Skin epidermis (tissue), 12 donors: ENCODE data around the gene ZC3H12D.
"Not testable (repeated sequence)": the region's sequence is repeated elsewhere in the genome, so short reads cannot be mapped to it uniquely, and the experiment has no call there.

Experiments
- H3K27ac ChIP-seq, 21 experiments: fragments of 200-600 bp; sonication (generic) in 11 of 21; one replicate each; pipeline ENCODE4 v1.5.0; 2020; ENCODE audit warnings: mild to moderate bottlenecking in 3 of 21, inconsistent platforms in 2 of 21, moderate library complexity in 2 of 21
- H3K4me3 ChIP-seq, 7 experiments: fragments of 200-600 bp; sonication (generic) in 2 of 7; one replicate each; pipeline ENCODE4 v1.5.0; 2020; ENCODE audit warnings: inconsistent platforms in 2 of 7, mild to moderate bottlenecking in 2 of 7, moderate library complexity in 1 of 7

ZC3H12D gene

DNA sequence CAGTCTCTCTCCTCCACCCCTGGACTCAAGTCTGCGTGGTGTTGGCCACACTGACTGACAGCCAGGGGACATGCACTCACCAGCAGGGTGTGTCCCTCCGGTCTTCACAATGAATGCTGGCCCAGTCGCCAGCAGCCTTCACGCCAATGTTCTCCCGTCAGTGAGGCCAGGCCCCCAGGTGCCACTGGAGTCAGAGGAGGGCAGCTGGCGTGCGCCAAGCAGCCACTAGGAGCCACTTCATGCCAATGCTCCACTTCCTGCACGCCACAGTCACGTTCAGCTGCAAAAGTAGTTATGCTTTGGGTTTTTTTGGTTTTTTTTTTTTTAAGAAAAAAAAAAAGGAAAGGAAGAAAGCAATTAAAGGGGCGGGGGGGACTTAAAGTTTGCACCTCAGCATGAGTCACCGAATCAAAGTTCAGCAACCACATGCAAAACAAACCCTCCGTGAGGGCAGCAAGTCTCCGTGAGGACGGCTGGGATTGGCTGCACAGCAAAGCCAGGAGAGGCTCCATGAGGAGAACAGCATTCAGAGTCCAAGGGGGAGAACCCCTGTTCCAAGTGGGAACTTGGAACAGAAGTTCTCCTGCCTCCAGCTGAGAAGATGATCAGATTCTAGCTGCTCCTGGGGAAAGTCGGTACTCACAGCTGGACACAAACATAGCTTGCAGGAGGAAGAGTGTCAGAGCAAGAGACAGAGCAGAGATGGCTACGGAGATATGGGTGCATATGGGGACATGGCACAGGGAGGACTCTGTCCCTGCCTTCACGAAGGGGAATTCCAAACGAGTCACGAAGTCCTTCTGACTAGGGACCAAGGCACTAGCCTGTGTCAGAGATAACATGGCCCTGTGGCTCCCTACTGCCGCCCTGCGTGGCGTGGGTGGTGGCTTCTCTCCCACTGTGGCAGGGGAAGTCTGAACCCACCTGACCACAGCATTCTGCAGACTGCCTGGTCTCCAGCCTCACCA lies at the start of gene ZC3H12D:
TSS of gene ZC3H12D (minus strand) at position 282 of the 968 bp plus-strand sequence. CDS start 10,471 bp downstream, outside the sequence.
- peak within 1 kb of the TSS in 6 of 7 experiments; percentile 9 to 32 (median 24) for H3K4me3 ChIP-seq

GRCh38 chr6:149529650-149530049 lies 44.8 kb upstream of the ZC3H12D start:
- Histone ChIP-seq H3K4me3 (no peak overlapping the region), H3K27ac (no peak overlapping the region)

More for the DNA sequence above, at the start of gene ZC3H12D:
- H3K27ac ChIP-seq: peak within 1 kb of the TSS in 20 of 21 experiments; percentile 48 to 98 (median 81)

GRCh38 chr6:149515494-149515893 lies 30.7 kb upstream of the ZC3H12D start:
- H3K27ac ChIP-seq: no peak overlapping the region
- no peak overlapping the region for H3K4me3 ChIP-seq

GRCh38 chr6:149513915-149514314 lies 29.1 kb upstream of the ZC3H12D start:
- H3K27ac ChIP-seq: peak overlapping the region in 2 of 21 experiments; percentile 5 to 37
- no peak overlapping the region for H3K4me3 ChIP-seq

DNA sequence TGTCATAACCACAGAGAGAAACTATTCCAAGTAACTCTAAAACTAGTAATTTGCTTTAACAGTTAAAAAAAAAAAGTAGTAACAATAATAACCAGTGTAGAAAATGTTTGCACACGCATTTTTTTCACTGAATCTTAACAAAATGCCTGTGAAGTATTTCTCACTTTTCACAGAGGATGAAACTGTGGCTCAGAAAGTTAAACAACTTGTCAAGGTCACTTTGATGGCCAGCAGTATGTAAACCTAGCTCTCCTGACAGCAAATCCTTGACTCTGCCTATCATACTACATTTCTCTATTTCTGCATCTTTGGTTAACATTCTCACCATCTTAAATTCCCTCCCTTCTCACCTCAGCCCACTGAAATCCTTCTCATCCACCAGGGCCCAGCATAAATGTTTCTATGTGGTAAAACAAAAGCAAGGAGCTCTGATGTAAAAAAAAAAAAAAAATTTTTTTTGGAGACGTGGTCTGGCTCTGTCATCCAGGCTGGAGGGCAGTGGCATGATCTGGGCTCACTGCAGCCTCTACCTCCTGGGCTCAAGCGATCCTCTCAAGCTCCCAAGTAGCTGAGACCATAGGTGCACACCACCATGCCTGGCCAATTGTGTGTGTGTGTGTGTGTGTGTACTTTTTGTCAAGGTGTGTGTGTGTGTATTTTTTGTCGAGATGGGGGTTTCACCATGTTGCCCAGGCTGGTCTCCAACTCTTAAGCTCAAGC lies 26.1 kb upstream of the ZC3H12D start:
- Histone ChIP-seq H3K4me3 (no peak overlapping the region), H3K27ac (no peak overlapping the region)

DNA sequence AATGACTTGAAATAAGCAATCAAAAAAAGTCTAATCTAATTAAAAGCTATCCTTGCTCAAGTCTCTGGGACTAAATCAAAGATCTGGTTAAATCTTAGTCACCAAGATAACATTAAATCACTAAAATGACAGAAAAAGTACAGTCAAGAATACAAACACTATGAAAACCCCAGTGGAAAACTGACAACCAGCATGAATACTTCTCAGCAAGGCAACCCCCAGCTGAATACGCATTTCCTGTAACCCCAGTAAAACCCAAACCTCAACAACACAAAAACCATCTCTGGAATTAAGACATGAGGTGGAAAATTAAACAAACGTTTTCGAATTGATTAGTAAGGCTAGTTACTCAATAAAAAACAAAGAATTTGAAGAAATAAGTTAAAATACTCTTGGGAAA lies 23.7 kb upstream of the ZC3H12D start:
- Histone ChIP-seq H3K27ac (peak overlapping the region in 3 of 21 experiments; percentile 2 to 39 (median 37)), H3K4me3 (no peak overlapping the region)

- Histone ChIP-seq H3K27ac (no peak overlapping the region), H3K4me3 (no peak overlapping the region)
These were observed 19.1 kb upstream of the ZC3H12D start for GRCh38 chr6:149503872-149504271.

DNA sequence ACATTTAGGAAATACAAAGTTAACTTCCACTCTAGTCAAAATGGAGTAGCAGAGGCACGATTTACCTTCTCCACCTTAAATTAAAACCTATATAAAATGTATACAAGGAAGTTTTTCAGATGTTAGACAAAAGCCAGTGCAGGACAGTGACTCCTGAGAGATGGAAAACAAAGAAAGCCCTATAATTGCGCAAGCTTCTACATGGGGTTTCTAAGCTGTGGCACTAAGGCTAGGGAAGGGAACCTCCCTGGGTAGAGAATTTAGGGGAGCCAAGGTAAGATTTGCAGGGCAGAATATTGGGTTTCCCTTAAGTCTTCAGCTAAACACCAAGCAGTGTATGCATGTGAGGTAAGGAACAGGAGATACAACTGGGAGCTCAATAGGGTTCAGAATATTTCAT lies 18.5 kb upstream of the ZC3H12D start:
- no peak overlapping the region for H3K4me3 ChIP-seq
- no peak overlapping the region for H3K27ac ChIP-seq

GRCh38 chr6:149501768-149502167 lies 17.0 kb upstream of the ZC3H12D start:
- Histone ChIP-seq H3K27ac (no peak overlapping the region), H3K4me3 (no peak overlapping the region)

GRCh38 chr6:149501201-149501600 lies 16.4 kb upstream of the ZC3H12D start:
- H3K4me3 ChIP-seq: no peak overlapping the region
- H3K27ac ChIP-seq: no peak overlapping the region

GRCh38 chr6:149500096-149500495 lies 15.3 kb upstream of the ZC3H12D start:
- no peak overlapping the region for H3K4me3 ChIP-seq
- H3K27ac ChIP-seq: no peak overlapping the region

GRCh38 chr6:149499066-149499465 lies 14.3 kb upstream of the ZC3H12D start:
- no peak overlapping the region for H3K4me3 ChIP-seq
- peak overlapping the region in 3 of 21 experiments; percentile 2 to 29 (median 11) for H3K27ac ChIP-seq

DNA sequence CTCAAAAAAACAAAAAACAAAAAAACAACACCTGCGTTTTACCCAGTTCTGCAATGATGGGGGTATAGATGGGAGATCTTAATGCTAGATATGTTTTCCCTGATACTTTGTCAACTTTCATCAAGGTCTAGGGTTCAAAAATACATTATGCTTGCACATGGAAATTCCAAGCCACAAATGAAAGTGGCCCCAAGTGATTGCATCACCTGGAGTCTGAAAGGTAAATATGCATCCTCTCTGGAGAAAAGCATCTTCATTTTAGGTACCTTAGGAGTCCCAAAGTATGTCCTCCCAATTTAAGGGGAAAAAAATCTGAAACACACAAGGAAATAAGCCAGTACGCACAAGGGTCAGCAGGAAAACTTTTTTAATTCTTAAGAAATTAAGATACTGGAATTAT lies 12.6 kb upstream of the ZC3H12D start:
- peak overlapping the region in 1 of 21 experiments; percentile 77 for H3K27ac ChIP-seq
- H3K4me3 ChIP-seq: no peak overlapping the region

DNA sequence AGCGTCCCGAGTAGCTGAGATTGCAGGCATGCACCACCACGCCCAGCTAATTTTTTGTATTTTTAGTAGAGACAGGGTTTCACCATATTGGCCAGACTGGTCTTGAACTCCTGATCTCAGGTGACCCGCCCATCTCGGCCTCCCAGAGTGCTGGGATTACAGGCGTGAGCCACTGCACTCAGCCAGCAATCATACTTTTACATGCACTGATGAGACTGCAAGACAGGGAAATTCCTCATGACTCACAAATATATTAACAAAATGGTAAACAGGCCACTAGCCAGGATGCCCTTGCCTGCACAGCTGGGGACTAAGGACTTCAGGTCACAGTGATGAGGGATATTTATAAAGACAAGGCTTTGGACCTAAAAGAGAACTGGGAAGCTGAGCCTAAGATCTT lies 11.8 kb upstream of the ZC3H12D start:
- not testable (repeated sequence) for H3K4me3 ChIP-seq
- peak overlapping the region in 3 of 21 experiments; percentile 54 to 80 (median 77) for H3K27ac ChIP-seq

DNA sequence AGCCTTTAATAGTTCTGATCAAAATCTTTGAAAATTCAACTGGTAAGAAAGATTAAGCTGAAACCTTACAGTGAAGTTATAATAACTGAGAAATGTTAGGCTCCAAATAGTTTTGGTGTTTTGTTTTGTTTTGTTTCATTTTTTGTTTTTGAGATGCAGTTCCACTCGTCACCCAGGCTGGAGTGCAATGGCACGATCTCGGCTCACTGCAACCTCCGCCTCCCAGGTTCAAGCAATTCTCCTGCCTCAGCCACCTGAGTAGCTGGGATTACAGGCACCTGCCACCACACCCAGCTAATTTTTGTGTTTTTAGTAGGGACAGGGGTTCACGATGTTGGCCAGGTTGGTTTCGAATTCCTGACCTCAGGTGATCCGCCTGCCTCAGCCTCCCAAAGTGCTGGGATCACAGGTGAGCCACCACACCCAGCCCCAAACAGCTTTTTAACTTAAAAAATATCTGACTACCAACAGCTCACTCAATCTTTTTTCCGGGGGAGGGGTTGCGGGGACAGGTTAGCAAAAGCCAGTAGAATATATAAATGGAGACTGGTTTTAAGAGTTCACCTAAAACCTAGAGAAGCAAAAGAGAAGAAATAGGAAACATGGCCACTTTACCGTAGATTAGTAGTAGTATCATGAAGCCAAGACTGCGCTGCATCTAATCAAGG lies 10.7 kb upstream of the ZC3H12D start:
- not testable (repeated sequence) for H3K4me3 ChIP-seq
- peak overlapping the region in 11 of 21 experiments; percentile 12 to 80 (median 54) for H3K27ac ChIP-seq

GRCh38 chr6:149494810-149495209 lies 10.0 kb upstream of the ZC3H12D start:
- not testable (repeated sequence) for H3K4me3 ChIP-seq
- peak overlapping the region in 7 of 21 experiments; percentile 1 to 80 (median 57) for H3K27ac ChIP-seq

DNA sequence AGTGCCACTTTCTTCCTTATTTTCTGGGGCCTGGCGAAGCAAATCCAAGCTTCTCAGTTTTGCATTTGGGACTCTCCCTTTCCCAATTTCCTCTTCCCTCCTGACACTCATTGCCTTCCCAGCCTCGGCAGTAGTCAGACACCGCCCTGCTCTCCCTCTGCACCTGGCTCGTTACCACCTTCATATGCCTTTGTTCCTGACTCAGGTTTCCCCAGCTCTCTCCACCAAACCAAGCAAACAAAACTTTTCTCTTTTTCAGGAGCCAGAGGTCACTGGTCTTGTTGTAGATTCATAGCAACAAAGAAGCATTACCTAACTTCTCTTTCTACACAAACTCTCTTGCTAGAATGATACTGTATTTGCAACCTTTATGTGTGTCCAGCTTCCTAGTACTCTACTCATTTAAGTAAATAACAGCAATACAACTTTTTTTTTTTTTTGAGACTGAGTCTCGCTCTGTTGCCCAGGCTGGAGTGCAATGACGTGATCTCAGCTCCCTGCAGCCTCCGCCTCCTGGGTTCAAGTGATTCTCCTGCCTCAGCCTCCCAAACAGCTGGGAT lies 9.0 kb upstream of the ZC3H12D start:
- Histone ChIP-seq H3K27ac (peak overlapping the region in 6 of 21 experiments; percentile 6 to 80 (median 45)), H3K4me3 (no peak overlapping the region)

GRCh38 chr6:149492798-149493343 lies 8.1 kb upstream of the ZC3H12D start:
- Histone ChIP-seq H3K27ac (peak overlapping the region in 2 of 21 experiments; percentile 72 to 80), H3K4me3 (no peak overlapping the region)

GRCh38 chr6:149489967-149490366 lies 5.2 kb upstream of the ZC3H12D start:
- no peak overlapping the region for H3K27ac ChIP-seq
- no peak overlapping the region for H3K4me3 ChIP-seq
